HPDE6-E6E7 (cell line): ENCODE results near the gene USHBP1.
A peak's percentile ranks its signal among the peaks of the same experiment; 100 is the strongest.

Source experiments
- DNase-seq: peaks from one replicate; pipeline ENCODE4 v3.0.0; 2011; ENCODE audit warnings: missing footprints; ENCODE audit errors: extremely low spot score

USHBP1 gene

GRCh38 chr19:17263712-17264640 is 569 bp downstream of the USHBP1 start:
- no peak for DNase-seq

- no peak for DNase-seq
Observed at GRCh38 chr19:17262557-17262956, 2.0 kb downstream of the USHBP1 start.

GRCh38 chr19:17260842-17261325 is 3.7 kb downstream of the USHBP1 start:
- peak; percentile 89 for DNase-seq

GRCh38 chr19:17259934-17260333 is 4.6 kb downstream of the USHBP1 start:
- DNase-seq = no peak

GRCh38 chr19:17259118-17259780 is 5.3 kb downstream of the USHBP1 start:
- no peak for DNase-seq

GRCh38 chr19:17256130-17256529 is 8.4 kb downstream of the USHBP1 start:
- DNase-seq = no peak

- DNase-seq = no peak
Observed at GRCh38 chr19:17255150-17255621, 9.4 kb downstream of the USHBP1 start.

GRCh38 chr19:17254636-17255035 is 9.9 kb downstream of the USHBP1 start:
- DNase-seq = no peak

- no peak for DNase-seq
Observed at GRCh38 chr19:17249887-17250548, 14.5 kb downstream of the USHBP1 start.

GRCh38 chr19:17248011-17248776 is 16.4 kb downstream of the USHBP1 start:
- DNase-seq = no peak

GRCh38 chr19:17246681-17247425 is 17.7 kb downstream of the USHBP1 start:
- no peak for DNase-seq

- DNase-seq = no peak
Observed at GRCh38 chr19:17245535-17245984, 19.0 kb downstream of the USHBP1 start, which contains the start of gene NR2F6. NR2F6 (minus strand) TSS chr19:17245919; CDS start chr19:17245220, 699 bp downstream.

GRCh38 chr19:17244618-17245534 is 19.7 kb downstream of the USHBP1 start:
- DNase-seq = no peak

GRCh38 chr19:17243830-17244617 is 20.5 kb downstream of the USHBP1 start:
- no peak for DNase-seq

GRCh38 chr19:17243211-17243829 is 21.2 kb downstream of the USHBP1 start:
- DNase-seq = no peak

GRCh38 chr19:17242431-17243208 is 21.9 kb downstream of the USHBP1 start:
- DNase-seq = no peak

- no peak for DNase-seq
Observed at GRCh38 chr19:17240826-17241399, 23.6 kb downstream of the USHBP1 start.
